GM23248 (cell line): ENCODE results near the gene CCR3.

Experiments used
- EZH2 ChIP-seq: fragments of 200-600 bp; sonication (generic); IDR thresholded peaks from 2 replicates; pipeline ENCODE4 v1.6.1; 2018; ENCODE audit warnings: antibody characterized with exemption, mild to moderate bottlenecking; ENCODE audit not compliant: insufficient read depth, poor library complexity, severe bottlenecking
- EZH2phosphoT487 ChIP-seq: fragments of 200-600 bp; sonication (generic); IDR thresholded peaks from 2 replicates; pipeline ENCODE4 v1.6.1; 2018; ENCODE audit warnings: antibody characterized with exemption, moderate library complexity, mild to moderate bottlenecking, low read depth; ENCODE audit not compliant: insufficient read depth

- TF ChIP-seq EZH2 (no peak), EZH2phosphoT487 (no peak)
These were observed 20.3 kb upstream of the CCR3 start for GRCh38 chr3:46221938-46222337.
